Right renal pelvis (tissue), 4 donors: ENCODE data around the gene MYCL. TPM values are rescaled to one million over a fixed set of nuclear protein-coding genes. Genes with fewer than 3 reads are reported as not detected.
A peak's percentile ranks its signal among the peaks of the same experiment; 100 is the strongest.

ENCODE experiments used
- DNase-seq, 4 donors: peaks; one replicate each; pipeline ENCODE4 v3.0.0-alpha.2; 2013; ENCODE audit warnings: low read depth in 4 of 4, low spot score in 3 of 4, missing footprints in 1 of 4
- polyA plus RNA-seq, 4 donors: library from polyadenylated mRNA; unstranded; fragments of 120-200 nt; gene quantifications; one replicate each; pipeline ENCODE4 v1.2.1, GENCODE V29; 2013; ENCODE audit not compliant: insufficient read length in 4 of 4

MYCL gene, protein sequence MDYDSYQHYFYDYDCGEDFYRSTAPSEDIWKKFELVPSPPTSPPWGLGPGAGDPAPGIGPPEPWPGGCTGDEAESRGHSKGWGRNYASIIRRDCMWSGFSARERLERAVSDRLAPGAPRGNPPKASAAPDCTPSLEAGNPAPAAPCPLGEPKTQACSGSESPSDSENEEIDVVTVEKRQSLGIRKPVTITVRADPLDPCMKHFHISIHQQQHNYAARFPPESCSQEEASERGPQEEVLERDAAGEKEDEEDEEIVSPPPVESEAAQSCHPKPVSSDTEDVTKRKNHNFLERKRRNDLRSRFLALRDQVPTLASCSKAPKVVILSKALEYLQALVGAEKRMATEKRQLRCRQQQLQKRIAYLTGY
- 10 to 100 TPM in 2 of 4 donors, 1 to 10 TPM in 2; 7.8 to 11.5 (median 9.6) TPM for polyA plus RNA-seq

DNA sequence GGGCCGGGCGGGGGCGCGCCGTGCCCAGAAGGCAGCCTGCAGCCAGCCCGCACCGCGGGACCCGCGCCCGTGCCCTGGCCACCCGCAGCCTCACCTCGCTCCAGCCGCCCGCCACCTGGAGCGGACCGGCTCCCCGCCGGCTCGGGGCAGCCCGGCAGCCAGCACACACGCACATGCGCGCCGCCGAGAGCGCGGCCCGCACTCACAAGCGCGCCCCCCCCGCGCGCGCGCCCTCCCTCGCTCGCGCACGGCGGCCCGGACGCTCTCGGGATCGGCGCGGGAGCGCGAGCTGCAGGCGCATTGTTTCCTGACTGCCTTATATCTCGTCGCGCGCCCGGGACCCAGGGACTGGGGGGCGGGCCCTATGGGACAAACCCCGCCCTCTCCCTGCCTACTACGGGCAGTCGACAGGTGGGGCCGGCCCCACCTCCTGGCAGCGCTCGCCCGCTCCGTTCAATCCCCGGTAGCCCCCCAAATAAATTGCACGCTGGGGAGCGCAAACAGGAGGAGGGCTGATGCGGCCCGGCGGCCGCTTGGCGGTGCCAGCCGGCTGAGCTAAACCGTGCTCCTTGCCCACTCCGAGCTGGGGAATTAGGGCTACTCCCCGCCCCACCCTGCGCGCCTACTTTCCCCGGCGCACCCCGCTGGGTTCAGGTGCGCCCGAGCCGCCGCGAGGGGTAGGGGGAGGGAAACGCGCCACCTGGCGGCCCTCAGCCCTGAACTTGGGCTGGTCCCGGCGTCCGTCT lies at the start of gene MYCL:
Gene MYCL, minus strand, starts transcription at position 204 of the 746 bp plus-strand sequence. CDS start 483 bp downstream, outside the sequence.
- peak in 3 of 4 donors; percentile 54 to 69 (median 63) for DNase-seq

DNA sequence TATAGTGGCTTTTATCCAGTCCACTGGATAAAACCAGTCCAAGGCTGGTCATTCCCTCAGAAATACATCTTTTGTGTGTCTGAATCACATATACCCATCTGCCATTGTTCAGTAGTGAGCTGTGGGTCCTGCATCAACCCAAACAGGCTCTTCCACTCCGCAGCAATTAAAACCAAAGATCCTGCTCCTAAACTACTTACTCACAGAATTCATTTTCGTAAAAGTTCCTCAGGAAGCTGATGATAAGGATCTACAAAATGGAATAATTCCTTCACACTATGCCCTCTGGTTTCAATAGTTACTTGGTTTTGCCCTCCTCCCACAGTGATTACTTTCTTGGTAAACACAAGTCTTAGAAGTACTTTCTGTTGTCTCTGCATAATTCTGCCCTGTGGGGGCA lies 48.2 kb upstream of the MYCL start:
- no peak for DNase-seq

DNA sequence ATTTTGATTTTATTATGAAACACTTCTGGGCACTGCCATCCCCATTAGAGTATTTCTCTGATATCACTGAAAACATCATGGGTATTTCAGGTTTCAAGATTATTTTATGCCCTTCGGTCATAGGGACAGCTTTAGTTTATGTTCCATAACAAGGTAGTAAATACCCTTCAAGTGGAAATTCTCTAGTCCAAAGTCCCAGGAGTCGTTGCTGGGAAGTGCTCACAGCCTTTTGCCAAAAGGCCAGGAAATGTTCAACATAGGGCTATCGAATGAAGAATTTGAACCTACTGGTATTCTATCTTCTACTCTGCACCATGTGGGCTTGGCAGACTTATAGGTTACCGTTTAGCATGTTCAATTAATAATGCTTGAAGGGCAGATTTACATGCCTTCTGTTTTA lies 45.5 kb upstream of the MYCL start:
- no peak for DNase-seq

DNA sequence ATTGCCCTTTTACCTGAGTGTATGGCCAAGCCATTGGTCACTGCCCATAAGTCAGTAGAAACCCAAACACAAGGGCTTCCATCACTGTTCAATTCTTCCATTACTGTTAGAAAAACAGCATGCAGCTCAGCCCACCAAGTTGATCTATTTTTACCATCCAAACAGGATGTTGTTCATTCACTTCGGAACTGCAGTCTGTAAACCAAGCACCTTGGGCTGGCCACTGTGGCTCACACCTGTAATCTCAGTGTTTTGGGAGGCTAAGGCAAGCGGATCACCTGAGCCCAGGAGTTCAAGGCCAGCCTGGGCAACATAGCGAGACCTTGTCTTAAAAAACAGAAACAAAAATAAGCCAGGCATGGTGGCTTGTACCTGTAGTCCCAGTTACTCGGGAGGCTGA lies 44.5 kb upstream of the MYCL start:
- DNase-seq: no peak

DNA sequence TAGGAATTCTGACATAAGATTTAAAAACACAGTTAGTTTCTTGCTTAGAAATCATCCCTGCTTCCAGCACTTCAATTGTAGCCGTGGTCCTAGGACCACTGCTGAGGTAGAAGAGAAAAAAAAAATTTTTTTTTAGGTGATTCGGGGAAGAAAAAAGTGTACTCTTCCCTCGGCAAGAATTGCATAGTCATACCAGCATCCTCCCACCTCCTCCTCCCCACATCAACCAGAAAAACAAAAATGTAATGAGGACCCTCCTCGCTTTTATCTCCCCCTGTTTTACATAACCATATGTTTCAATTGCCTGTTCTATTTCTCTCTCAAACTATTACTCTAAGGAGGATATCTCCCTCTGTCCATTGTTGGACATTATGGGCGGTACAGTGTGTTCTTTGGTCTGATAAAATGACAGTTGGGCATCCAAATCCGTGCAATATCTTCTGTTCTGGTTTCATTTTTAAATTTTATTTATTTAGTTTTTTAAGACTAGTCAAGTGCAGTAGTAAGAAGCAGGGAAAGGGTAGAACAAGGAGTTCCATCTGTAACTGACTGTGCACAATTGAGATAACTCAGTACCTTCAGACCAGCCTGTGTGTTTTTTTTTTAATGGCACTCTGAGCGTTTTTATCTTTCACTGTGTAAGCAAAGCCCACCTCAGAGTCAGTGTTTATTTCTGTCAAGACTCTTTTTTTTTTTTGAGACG lies 42.8 kb upstream of the MYCL start:
- DNase-seq: no peak

DNA sequence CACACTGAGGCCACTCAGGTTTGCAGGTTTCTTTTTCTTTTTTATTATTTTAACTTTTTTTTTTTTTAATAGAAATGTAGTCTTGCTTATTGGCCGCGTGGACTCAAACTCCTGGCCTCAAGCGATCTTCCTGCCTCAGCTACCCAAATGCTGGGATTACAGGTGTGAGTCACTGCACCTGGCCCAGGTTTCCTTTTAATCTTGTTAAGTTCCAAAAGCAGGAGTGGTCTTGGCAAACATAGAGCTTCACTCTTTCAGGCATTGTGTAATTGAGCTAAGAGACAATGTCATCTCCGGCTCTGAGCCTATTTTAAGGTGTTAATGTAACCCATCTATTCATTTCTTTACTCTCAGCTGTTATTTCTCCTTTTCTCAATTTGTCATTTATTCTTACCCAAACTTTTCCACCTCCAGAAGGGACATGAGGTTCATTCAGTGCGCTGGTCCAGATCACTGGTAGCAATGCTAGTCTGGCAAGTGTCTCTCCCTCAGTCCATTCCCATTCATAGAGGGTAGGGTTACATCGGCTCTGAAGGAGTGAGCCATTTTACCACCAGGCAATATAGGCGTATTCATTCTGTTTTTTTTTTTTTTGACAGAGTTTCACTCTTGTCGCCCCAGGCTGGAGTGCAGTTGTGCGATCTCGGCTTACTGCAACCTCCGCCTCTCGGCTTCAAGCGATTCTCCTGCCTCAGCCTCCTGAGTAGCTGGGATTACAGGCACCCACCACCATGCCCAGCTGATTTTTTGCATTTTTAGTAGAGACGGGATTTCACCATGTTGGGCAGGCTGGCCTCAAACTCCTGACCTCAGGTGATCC lies 42.0 kb upstream of the MYCL start:
- no peak for DNase-seq

DNA sequence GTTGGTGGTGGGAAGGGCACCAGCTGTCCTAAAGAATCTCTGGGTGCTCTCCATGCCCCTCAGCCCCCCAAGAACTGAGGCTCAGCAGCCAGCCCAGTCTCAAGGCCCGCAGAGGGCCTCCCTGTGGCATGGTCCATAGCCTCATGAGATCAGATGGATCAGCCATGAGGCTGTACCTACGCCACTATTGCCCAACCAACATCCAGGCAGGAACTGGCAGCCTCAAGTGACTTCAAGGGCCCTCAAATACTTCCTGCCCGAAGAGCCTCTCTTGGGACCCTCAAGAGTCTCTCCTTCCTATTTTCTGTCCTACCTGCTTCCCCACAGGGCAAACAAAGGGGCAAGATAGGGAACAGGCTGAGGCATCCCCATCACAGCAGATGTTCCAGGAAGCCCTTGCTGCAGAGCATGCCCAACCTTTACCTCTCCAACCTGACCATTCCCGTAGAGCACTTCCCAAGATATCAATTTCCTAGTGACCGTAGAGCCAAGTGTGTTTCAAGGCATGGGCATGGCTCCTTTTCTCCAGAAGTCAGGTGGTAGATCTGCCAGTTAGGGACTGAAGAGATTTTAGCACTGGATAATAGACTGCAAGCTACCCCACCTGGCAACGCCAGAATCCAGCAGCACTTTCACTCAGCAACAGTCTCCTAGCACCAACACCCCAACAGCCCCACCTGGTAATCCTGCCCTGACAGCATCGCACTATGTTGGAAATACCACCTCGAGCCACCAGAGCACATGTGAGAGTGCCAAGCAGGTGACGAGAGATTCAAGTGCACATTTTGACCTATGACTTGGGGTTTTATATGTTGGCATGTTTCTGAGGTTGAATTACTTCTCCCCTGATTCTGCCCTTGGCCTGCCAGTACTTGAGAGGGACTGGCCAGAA lies 39.5 kb upstream of the MYCL start:
- DNase-seq: no peak

DNA sequence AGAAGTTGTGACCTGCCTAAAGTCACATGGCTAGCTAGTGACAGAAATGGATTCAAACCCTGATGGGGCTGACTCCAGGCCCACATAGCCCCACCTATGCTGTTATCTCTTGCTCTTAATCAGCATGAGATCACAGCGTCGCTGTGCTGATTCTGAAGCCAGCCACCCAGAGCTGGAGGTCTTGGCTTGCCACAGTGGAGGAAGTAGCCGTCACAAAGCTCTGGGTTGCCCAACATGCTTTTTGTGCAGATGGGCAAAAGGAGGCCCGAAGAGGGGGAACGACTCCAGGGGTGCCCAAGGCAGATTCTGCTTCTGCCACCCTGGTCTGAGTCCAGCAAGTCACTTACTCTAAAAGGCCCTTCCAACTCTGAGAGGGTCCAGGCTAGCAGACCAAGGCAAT lies 38.5 kb upstream of the MYCL start:
- DNase-seq: no peak

DNA sequence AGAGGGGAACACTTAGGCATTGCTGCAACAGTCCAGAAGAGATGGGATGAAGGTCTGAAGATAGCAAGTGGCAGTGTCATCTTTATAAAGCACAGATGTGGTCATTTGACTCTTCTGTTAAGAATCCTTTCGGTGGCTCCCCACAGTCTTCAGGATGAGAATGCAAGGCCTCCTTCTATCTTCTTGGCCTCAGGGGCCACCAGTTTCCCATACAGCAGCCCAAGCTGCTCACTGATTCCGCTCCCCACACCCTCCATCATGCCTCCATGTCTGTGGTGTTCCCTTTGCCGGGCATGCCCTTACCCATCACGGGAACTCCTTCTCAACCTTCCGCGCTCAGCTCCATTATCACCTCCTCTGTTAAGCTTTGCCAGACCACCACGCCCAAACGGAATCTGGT lies 37.1 kb upstream of the MYCL start:
- no peak for DNase-seq

DNA sequence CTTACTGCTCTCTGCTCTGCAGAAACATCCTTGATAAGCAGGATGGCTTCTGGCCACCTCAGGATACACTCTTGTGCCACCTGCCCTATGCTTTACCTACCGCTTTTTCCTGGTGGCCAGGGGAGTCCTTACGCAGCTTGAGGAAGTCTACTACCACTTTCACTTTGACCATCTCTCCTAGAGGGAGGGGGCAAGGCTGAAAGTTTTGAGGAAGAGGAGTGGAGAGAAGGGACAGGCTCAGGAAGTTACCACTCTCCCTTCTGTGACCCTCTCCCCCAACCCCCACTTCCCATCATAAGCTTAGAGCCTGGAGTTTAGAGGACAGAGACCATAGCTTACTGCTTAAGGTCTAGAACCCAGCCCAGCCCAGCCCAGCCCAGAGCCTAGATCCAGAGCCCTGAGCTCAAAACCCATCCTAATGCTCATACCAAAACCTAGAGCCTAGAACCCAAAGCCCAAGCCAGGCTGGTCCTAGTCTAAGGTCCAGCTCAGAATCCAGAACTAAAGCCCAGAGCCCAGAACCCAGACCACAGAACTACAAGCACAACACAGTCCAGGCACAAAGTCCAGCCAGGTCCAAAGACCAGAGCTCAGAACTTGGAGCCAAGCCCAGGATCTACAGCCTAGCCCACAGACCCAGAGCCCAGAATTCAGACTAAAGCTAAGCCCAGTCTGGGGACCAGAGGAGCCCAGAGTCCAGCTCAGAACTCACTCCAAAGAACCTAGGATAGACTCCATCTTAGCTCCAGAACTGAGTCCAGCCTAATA lies 35.2 kb upstream of the MYCL start:
- no peak for DNase-seq

DNA sequence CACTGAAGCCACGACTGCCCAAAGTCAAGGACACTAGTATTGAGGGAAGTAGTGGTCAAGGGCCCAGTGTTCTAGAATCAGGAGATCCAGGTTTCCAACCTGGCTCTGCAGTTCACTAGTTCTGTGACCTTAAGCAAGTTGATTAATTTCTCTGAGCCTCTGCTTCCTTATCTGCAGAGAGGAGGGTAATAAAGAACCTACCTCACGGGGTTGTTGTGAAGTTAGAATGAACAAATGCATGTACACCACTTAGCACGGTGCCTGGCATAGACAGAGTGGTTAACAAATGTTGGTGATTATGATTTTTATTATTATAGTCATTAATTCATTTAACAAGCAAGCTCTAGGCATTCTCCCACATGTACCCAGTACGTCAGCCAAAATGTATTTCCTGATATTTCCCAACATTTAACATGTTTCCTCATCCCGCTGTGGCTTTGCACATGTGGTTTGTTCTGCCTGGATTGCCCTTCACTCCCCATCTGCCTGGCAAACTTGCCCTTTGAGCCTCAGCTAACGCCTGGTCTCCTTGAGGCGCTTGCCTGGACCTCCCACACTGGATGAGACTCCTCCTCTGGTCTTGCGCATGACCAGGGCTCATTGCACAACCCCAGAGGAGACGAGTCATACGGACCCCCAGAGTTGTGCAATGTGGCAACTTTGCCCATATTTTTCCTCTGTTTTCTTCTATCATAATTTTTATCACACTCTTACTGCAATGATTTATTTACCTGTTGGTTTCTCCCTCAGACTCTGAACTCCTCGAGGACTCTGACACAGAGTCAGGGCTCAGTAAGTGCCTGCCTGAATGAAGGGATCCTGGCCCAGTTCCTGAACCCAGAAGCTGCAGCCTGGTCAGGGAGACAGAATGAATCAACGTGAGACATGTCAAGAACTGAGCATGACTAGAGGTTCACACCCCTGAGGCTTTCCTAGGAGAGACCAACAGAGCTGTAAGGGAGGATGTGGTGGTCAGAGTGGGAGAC lies 32.5 kb upstream of the MYCL start:
- no peak for DNase-seq

DNA sequence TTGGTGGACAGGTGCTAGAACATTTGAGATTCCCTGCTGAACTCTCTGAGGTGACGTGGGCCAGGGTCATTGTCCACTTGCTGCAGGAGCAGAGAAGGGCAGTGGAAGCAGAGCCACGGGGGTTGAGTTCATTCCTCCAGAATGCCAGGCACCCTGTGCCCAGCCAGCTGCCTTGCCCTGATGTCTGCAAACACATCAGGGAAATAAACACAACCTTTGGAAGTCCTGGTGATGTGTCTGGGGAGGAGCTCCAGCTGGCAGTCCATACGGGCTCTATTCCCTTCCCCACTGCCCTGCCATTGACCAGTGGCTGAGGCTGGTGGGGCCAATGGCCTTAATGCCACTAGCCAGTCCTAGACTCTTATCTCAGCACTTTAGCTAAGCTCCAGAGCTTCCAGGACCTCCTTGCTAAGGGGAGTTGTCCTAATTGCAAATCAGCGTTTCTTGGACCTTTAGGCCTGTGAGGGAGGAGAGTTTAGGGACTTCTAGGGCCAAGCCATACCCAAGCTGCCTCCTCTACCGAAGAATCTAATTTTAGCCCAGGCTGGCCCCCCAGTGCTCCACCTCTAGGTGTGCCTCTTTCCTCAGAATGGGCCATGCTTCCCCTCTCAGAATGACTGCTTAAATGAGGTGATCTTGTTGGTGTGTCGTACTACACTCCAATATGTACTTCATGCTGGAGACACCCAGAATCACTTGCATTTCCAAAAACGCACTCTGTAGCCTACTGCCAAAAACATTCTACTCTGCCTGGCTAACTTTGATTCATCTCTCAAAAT lies 27.3 kb upstream of the MYCL start:
- DNase-seq: no peak

DNA sequence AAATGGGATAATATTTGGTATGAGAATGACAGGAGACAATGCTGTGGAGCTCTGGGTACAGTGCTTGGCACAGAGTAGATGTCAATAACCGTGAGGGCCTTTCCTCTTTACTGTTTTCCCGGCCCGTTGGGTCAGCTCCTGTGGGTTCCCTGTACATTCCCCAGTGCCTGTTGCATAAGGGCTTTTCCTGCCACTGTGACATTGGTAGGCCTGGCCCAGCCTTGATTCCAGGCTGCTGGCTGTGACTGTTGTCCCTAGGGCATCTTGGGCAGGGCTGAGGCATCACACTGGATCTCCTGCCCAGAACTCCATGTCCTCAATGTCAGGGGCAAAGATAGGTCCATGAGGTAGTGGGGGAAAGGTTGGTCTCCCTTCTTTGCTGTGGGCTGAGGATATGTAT lies 25.8 kb upstream of the MYCL start:
- DNase-seq: no peak

DNA sequence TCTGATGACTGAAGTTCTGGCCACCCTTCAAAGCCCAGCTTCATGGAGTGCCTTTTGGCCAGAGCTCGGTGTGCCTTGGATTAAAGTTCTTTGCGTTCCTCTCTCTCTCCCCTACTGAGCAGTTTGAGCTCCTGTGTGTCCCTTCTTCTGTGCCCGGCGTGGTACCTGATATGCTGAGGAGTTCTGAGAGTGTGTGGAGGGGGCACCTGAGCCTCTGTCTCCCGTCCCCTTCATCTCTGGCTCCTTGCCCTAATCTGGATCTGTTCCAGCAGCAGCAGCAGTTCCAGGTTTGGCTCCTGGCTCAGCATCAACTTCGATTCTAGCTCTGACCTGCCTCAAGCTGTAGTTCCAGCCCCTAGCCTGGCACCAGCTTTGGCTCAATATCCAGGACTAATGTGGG lies 25.1 kb upstream of the MYCL start:
- DNase-seq: no peak

DNA sequence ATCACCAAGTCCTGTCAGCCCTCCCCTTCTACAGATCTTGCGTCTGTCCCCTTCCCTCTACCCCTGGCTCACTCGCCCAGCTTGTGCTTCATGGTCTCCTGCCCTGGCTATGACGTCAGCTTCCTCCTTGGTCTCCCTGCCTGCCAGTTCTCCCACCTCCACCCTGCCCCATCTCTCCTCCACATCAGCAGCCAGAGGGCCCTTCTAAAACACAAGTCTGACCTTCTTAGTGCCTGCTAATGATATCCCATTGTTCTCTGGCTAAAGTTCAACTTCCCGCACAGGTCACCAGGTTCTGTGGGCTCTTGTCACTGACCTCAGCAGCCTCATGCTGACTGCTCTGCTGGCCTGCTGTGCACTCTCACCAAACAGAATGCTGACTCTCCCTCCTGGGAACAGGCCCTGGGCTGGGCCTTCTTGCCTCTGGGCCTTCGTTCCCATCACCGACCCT lies 24.7 kb upstream of the MYCL start:
- no peak for DNase-seq

DNA sequence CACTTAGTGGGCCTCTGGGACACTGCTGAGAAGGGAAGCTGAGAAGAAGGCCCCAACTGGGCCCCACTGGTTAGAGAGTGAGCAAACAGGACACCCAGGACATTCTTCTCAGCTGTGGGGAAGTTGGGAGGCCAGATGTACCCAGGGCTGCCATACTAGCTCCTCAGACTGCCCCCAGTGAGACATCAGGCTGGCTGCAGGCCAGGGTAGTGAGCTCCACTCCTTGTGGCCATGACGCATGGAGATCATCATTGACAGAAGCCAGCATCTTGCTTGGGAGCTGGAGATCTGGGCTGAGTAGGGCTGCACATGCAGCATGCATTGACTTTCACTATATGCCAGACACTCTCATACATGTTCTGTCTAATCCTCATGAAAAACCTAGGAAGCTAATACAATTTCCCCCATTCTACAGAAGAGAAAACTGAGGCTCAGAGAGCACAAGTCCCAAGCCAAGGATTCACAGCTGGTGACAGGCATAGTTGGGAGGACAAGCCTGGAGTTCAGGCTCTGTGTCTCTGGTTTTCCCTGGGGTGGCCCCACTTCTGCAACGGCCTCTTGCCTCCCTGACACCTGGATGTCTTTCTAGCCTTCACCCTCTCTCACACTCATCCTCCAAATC lies 24.1 kb upstream of the MYCL start:
- no peak for DNase-seq
